HG03196 (cell line): ENCODE measurements around the gene LCMT2.

Experiments
- ATAC-seq: cut with Tn5 transposase; IDR thresholded peaks from one replicate; pipeline ENCODE4 v1.9.1; 2021; ENCODE audit not compliant: unreplicated experiment

Gene LCMT2

DNA sequence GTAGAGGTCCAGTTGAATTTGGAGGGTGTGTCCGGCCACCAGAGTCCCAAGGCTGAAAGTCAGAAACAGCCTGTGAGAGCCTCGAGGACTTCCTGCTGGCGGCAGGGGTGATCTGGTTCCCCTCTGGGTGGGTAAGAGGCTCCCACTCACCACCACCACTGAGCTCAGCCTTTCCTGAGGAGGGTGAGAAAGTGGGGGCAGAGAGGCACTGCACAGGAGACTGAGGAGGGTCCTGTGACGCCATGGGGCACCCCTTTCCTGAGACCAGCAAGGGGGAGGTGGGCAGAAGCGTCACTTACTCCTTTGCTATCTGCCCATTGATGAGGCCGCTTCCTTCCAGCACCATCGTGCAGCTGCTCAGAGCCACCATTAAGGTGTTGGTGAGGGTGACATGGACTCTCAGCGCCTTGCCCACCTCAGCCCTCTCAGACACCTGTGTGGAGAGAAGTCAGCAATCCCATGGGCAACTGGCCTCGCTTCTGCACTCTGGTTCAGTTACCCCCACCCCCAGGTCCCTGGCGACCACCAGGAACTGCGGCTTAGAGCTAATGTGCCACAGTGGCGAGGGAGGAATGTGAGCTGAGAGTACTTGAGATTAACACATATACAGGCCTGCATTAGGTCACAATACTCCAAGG is 53.7 kb downstream of the LCMT2 start:
- ATAC-seq = no peak

DNA sequence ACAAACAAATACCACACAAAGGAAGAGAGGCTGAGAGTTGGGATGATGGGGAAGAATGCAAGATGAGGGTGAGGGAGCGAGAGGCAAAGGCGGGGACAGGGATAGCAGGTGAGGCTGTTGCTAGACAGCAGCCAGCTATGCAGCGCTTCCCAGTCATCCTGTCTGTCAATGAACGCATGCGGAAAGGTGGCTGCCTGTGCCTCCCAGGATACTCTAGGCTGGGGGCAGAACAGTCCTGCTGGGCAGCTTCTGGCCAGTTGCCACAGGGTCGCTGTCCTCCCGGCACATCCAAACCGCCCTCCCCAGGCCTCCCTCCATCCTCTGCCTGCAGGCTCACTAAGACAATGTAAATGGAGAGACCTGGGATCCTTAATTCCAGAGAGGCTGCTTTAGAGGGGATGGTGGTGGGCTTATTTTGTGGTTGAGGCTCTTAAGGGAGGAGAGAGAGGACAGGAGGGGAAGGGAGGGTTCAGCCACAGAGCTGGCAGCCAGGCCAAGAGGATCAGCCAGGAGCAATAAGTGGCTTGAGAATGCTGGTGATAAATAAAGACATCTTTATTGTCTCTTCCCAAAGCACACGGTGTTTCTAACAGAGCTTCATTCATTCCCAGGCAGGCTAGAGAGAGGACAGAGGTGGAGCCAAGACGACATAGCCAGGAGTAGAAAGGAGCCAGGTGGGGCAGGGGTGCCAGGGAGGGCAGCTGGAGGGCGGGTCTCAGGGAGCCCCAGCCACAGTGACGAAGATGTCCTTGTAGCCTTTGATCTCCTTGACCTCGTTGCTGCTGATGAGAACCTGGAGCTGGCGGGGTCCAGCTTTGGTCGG is 54.4 kb downstream of the LCMT2 start:
- no peak for ATAC-seq

GRCh38 chr15:43274136-43274535 is 56.2 kb downstream of the LCMT2 start:
- no peak for ATAC-seq
